A673 (cell line): ENCODE measurements around the gene PKIB.

Experiments
- CTCF ChIP-seq: fragments of 300-800, 200-600 bp; sonication (generic); conservative IDR thresholded peaks from 2 replicates; pipeline ENCODE4 v1.5.1; 2017; ENCODE audit warnings: low read depth, mild to moderate bottlenecking, antibody characterized with exemption, low read length, moderate library complexity, mixed read lengths
- EZH2 ChIP-seq: fragments of 200-600 bp; sonication (generic); IDR thresholded peaks from 2 replicates; pipeline ENCODE4 v1.6.1; 2017; ENCODE audit warnings: borderline replicate concordance, low read depth, mild to moderate bottlenecking, mixed read lengths, antibody characterized with exemption, low read length; ENCODE audit not compliant: poor library complexity, severe bottlenecking

- TF ChIP-seq CTCF (no peak), EZH2 (no peak)
Measured at GRCh38 chr6:122651604-122652003, 41.4 kb downstream of the PKIB start.
